AG04449 (cell line): Measurements from ENCODE around the gene C15orf39.

Experiments used
- CTCF ChIA-PET: fragments of 350-600 bp; formaldehyde crosslinking; extraction: SDS; loops from one replicate; lab custom pipeline; 2021; ENCODE audit warnings: antibody characterized with exemption; lab: Yijun Ruan, JAX
- POLR2A ChIA-PET: fragments of 400-600, 350-600 bp; formaldehyde crosslinking; extraction: SDS; loops from one replicate; lab custom pipeline; 2020; ENCODE audit warnings: antibody characterized with exemption, inconsistent platforms; lab: Yijun Ruan, JAX
- DNase-seq: peaks from one replicate; pipeline ENCODE4 v3.0.0-alpha.2; 2010; ENCODE audit warnings: low read depth, low spot score
- H3K4me3 ChIP-seq: 2 replicates; pipeline ENCODE4 v1.5.1; 2011; ENCODE audit warnings: low read depth, mild to moderate bottlenecking, control low read depth, low read length
- CTCF ChIP-seq: IDR thresholded peaks from one replicate; pipeline ENCODE4 v1.5.1; 2011; ENCODE audit warnings: mild to moderate bottlenecking, moderate library complexity, low read length, control low read depth, inconsistent platforms; ENCODE audit not compliant: insufficient read depth; ENCODE audit errors: missing control alignments

The C15orf39 gene

DNA sequence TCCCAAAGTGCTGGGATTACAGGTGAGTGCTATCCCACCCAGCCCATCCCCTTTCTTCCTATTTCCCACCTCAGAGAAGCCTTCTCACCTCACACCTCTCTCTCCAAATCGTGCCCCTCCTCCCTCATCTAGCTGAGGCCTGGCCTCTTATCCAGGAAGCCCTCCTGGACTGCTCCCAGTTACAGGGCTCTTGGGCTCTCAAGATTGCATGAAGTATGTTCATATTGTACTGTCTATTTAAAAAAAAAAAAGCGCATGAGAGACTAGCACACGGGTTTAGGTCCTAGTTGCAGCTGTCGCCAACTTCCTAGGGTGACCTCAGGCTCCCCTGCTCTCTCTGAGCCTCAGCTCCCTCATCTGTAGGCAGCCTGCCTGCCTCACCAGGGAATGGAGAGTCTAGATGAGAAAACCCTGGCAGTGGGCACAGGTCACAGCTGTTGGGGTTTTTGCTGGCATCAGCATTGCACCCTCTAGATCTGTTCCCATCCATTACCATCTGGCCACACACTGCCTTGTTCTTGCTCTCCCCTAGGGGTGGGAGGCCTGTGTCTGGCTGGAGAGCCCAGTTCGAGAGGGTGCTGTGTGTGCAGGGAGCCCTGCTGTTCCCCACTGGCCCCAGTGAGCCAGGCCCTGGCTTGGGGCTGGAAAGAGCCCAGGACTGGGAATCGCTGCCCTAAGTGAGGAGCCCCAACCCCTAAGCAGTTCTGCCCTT lies 24.2 kb upstream of the C15orf39 start:
- ChIA-PET POLR2A (interaction anchor here (0.7 kb wide), 1 partner anchor 17 kb away, joined by 3 read pairs; no protein-coding TSS in a partner anchor), CTCF (interaction anchor here (1.2 to 1.8 kb wide), 2 partner anchors 10 to 20 kb away, joined by 3 to 4 read pairs; no protein-coding TSS in a partner anchor)
- H3K4me3 ChIP-seq = no peak overlapping the region
- DNase-seq = no peak
- no peak for TF ChIP-seq CTCF

GRCh38 chr15:75178171-75178937 lies 23.3 kb upstream of the C15orf39 start:
- TF ChIP-seq CTCF = no peak
- CTCF ChIA-PET = interaction anchor here (1.5 to 1.8 kb wide), 2 partner anchors 19 to 23 kb away, joined by 4 to 6 read pairs; partner anchors contain the start of gene C15orf39
- POLR2A ChIA-PET = no interaction called here
- no peak overlapping the region for H3K4me3 ChIP-seq
- no peak for DNase-seq

GRCh38 chr15:75178938-75179745 lies 22.5 kb upstream of the C15orf39 start:
- no peak for TF ChIP-seq CTCF
- ChIA-PET CTCF (interaction anchor here (1.3 to 1.8 kb wide), 3 partner anchors 18 to 22 kb away, joined by 3 to 6 read pairs (median 4); partner anchors contain the start of gene C15orf39), POLR2A (no interaction called here)
- H3K4me3 ChIP-seq = no peak overlapping the region
- no peak for DNase-seq

DNA sequence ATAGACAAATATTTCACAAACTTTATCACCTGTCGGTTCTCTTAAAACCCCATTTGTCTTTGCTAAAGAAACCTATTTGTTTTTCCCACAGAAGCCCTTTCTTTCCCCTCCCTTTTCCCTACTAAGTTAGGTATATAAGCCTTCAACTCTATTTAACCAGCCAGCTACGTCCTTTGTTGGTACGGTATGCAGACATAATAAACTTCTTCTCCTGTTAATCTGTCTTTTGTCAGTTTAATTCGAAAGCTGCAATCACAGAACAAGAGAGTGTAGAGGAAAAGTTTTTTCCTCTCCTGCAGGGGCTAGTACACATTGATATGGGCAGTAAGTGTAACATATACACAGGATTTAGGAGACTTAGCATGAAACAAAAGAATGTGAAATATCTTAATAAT lies 21.9 kb upstream of the C15orf39 start:
- ChIA-PET POLR2A (no interaction called here), CTCF (interaction anchor here (1.3 to 1.5 kb wide), 2 partner anchors 19 to 22 kb away, joined by 3 to 6 read pairs; partner anchors contain the start of gene C15orf39)
- DNase-seq = no peak
- no peak overlapping the region for H3K4me3 ChIP-seq
- TF ChIP-seq CTCF = no peak

GRCh38 chr15:75181780-75182179 lies 19.9 kb upstream of the C15orf39 start:
- DNase-seq = no peak
- no peak for TF ChIP-seq CTCF
- ChIA-PET CTCF (interaction anchor here (1.5 to 1.9 kb wide), 2 partner anchors 18 to 20 kb away, joined by 3 to 7 read pairs; partner anchors contain the start of gene C15orf39), POLR2A (no interaction called here)
- no peak overlapping the region for H3K4me3 ChIP-seq
